ENCODE measurements around the gene LDLRAD4. TPM values are rescaled to one million over a fixed set of nuclear protein-coding genes. Genes with fewer than 3 reads are reported as not detected.

LDLRAD4 gene
- total RNA-seq, 2 donors from 2014 or later = 11.7 to 17.0 TPM

GRCh38 chr18:13492314-13492713 is 273.8 kb downstream of the LDLRAD4 start:
- Histone ChIP-seq H3K9me3 (no peaks in the 10 kb centered on the region), H3K4me1 (no peaks in the 10 kb centered on the region), H3K9ac (ENCODE audit: low read depth in 2 of 2, low read length in 2 of 2) (no peak overlapping the region), H3K4me3 (no peak overlapping the region), H3K27me3 (no peaks in the 10 kb centered on the region), H3K36me3 (no peaks in the 10 kb centered on the region), H3K27ac (no peak overlapping the region)
- TF ChIP-seq CTCF (IDR thresholded peaks at IDR 0.05) = no peak
- DNase-seq = no peak
- intact Hi-C loops (cut with DNase I) = no loop called here

- TF ChIP-seq CTCF (IDR thresholded peaks at IDR 0.05) = no peak
- no peak overlapping the region for H3K27ac ChIP-seq
- H3K27me3 ChIP-seq = no peaks in the 10 kb centered on the region
- DNase-seq = no peak
- H3K4me3 ChIP-seq = no peak overlapping the region
- H3K4me1 ChIP-seq = no peaks in the 10 kb centered on the region
- no peak overlapping the region for H3K9ac ChIP-seq (ENCODE audit: low read depth in 2 of 2, low read length in 2 of 2)
- intact Hi-C loops (cut with DNase I) = no loop called here
- no peaks in the 10 kb centered on the region for H3K9me3 ChIP-seq
- no peaks in the 10 kb centered on the region for H3K36me3 ChIP-seq
These were observed 274.5 kb downstream of the LDLRAD4 start for GRCh38 chr18:13493079-13493478.

GRCh38 chr18:13493725-13494124 is 275.2 kb downstream of the LDLRAD4 start:
- Histone ChIP-seq H3K36me3 (no peaks in the 10 kb centered on the region), H3K9me3 (no peaks in the 10 kb centered on the region), H3K4me1 (no peaks in the 10 kb centered on the region), H3K4me3 (no peak overlapping the region), H3K27ac (no peak overlapping the region), H3K9ac (ENCODE audit: low read depth in 2 of 2, low read length in 2 of 2) (no peak overlapping the region), H3K27me3 (no peaks in the 10 kb centered on the region)
- no peak for TF ChIP-seq CTCF (IDR thresholded peaks at IDR 0.05)
- DNase-seq = no peak
- intact Hi-C loops (cut with DNase I) = no loop called here

- DNase-seq = no peak
- Histone ChIP-seq H3K4me3 (no peak overlapping the region), H3K27ac (no peak overlapping the region), H3K9ac (ENCODE audit: low read depth in 2 of 2, low read length in 2 of 2) (no peak overlapping the region), H3K36me3 (no peaks in the 10 kb centered on the region), H3K9me3 (no peaks in the 10 kb centered on the region), H3K27me3 (no peaks in the 10 kb centered on the region), H3K4me1 (no peaks in the 10 kb centered on the region)
- no peak for TF ChIP-seq CTCF (IDR thresholded peaks at IDR 0.05)
- intact Hi-C loops (cut with DNase I) = no loop called here
These were observed 276.4 kb downstream of the LDLRAD4 start for GRCh38 chr18:13494871-13495445.

- H3K4me1 ChIP-seq = no peaks in the 10 kb centered on the region
- H3K27ac ChIP-seq = no peak overlapping the region
- no peaks in the 10 kb centered on the region for H3K9me3 ChIP-seq
- no peak for TF ChIP-seq CTCF (IDR thresholded peaks at IDR 0.05)
- no peaks in the 10 kb centered on the region for H3K36me3 ChIP-seq
- no peak overlapping the region for H3K9ac ChIP-seq (ENCODE audit: low read depth in 2 of 2, low read length in 2 of 2)
- no peaks in the 10 kb centered on the region for H3K27me3 ChIP-seq
- intact Hi-C loops (cut with DNase I) = no loop called here
- DNase-seq = no peak
- H3K4me3 ChIP-seq = no peak overlapping the region
These were observed 277.4 kb downstream of the LDLRAD4 start for GRCh38 chr18:13495961-13496360.
